Keratinocyte (primary cell): ENCODE results near the gene TKFC.

Source experiments
- EZH2 ChIP-seq: IDR thresholded peaks from one replicate; pipeline ENCODE4 v1.6.1; 2012; ENCODE audit warnings: inconsistent platforms, mild to moderate bottlenecking, low read length, moderate library complexity
- TF ChIP-seq, protein P1 (sequence below), 3 experiments: IDR thresholded peaks in 1 of 3; conservative IDR thresholded peaks in 1 of 3; optimal IDR thresholded peaks in 1 of 3; 2 replicates in 2 of 3; 3 replicates in 1 of 3; pipeline versions ENCODE3 to v1.5.1; 2011; ENCODE audit warnings: low read length in 3 of 3, mild to moderate bottlenecking in 3 of 3, moderate library complexity in 2 of 3, control low read depth in 1 of 3, inconsistent platforms in 1 of 3; ENCODE audit not compliant: insufficient read depth in 2 of 3; ENCODE audit errors: extremely low read depth in 1 of 3

DNA sequence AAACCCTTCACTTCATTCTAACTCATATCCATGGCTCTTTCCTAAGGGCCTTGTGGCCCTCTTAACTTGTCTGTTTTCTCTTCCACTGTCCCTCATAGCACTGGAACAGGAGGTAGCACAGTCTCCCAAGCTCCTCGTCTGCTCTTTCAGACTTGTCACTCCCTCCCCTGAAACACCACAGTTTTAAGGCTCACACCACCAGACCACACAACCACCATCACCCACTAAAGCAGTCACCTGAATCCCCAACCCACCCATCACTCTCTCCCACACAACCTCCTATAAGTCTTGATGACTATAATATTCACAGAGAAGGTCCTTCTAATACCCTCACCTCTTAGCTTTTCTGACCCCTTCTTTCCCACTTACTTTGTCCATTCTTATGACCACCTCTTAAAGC lies 26.8 kb upstream of the TKFC start:
- TF ChIP-seq EZH2, result no peak
- TF ChIP-seq, protein P1, sequence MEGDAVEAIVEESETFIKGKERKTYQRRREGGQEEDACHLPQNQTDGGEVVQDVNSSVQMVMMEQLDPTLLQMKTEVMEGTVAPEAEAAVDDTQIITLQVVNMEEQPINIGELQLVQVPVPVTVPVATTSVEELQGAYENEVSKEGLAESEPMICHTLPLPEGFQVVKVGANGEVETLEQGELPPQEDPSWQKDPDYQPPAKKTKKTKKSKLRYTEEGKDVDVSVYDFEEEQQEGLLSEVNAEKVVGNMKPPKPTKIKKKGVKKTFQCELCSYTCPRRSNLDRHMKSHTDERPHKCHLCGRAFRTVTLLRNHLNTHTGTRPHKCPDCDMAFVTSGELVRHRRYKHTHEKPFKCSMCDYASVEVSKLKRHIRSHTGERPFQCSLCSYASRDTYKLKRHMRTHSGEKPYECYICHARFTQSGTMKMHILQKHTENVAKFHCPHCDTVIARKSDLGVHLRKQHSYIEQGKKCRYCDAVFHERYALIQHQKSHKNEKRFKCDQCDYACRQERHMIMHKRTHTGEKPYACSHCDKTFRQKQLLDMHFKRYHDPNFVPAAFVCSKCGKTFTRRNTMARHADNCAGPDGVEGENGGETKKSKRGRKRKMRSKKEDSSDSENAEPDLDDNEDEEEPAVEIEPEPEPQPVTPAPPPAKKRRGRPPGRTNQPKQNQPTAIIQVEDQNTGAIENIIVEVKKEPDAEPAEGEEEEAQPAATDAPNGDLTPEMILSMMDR (optimal IDR thresholded peaks at IDR 0.05 in 1 of 3, IDR thresholded peaks at IDR 0.05 in 1 of 3, conservative IDR thresholded peaks at IDR 0.05 in 1 of 3; ENCODE audit: extremely low read depth in 1 of 3, insufficient read depth in 2 of 3, low read length in 3 of 3), result no peak
